SK-N-SH treated with all-trans-retinoic acid at 6 μM for 48 hours (cell line): ENCODE measurements around the gene MEIS3.

ENCODE experiments used
- ATAC-seq: fragments of 200-7000 bp; cut with Tn5 transposase; 3 replicates; pipeline ENCODE4 v1.9.1; 2020; ENCODE audit warnings: mild to moderate bottlenecking, moderate library complexity
- ARNTL ChIP-seq: fragments of 450-650 bp; formaldehyde crosslinking; IDR thresholded peaks from 2 replicates; pipeline ENCODE4 v1.5.0; 2020; ENCODE audit warnings: low read depth, mild to moderate bottlenecking, moderate library complexity, borderline replicate concordance
- BACH2 ChIP-seq: fragments of 250-450 bp; sonication (Bioruptor Pico); IDR thresholded peaks from 2 replicates; pipeline ENCODE4 v1.9.0; 2021; ENCODE audit warnings: mild to moderate bottlenecking, borderline replicate concordance
- CREB5 ChIP-seq: fragments of 250-450 bp; sonication (Bioruptor Pico); IDR thresholded peaks from 2 replicates; pipeline ENCODE4 v1.5.1; 2020; ENCODE audit warnings: low read depth, mild to moderate bottlenecking, moderate library complexity
- CSRNP3 ChIP-seq: fragments of 250-450 bp; sonication (Bioruptor Pico); IDR thresholded peaks from 2 replicates; pipeline ENCODE4 v1.5.1; 2021; ENCODE audit warnings: mild to moderate bottlenecking, moderate library complexity
- ESRRG ChIP-seq: fragments of 250-450 bp; sonication (Bioruptor Pico); IDR thresholded peaks from 2 replicates; pipeline ENCODE4 v1.6.1; 2021; ENCODE audit warnings: mild to moderate bottlenecking
- GLIS3 ChIP-seq: fragments of 250-450 bp; sonication (Bioruptor Pico); IDR thresholded peaks from 2 replicates; pipeline ENCODE4 v1.5.0; 2020; ENCODE audit warnings: mild to moderate bottlenecking, moderate library complexity
- ISL1 ChIP-seq: fragments of 250-450 bp; sonication (Bioruptor Pico); IDR thresholded peaks from 2 replicates; pipeline ENCODE4 v2.1.2; 2022; ENCODE audit warnings: mild to moderate bottlenecking, moderate library complexity
- OSR1 ChIP-seq: fragments of 250-450 bp; sonication (Bioruptor Pico); IDR thresholded peaks from 2 replicates; pipeline ENCODE4 v1.8.0; 2022; ENCODE audit warnings: moderate library complexity, mild to moderate bottlenecking, inconsistent platforms
- PATZ1 ChIP-seq: fragments of 250-450 bp; sonication (Bioruptor Pico); IDR thresholded peaks from 2 replicates; pipeline ENCODE4 v1.8.0; 2020; ENCODE audit warnings: mild to moderate bottlenecking, moderate library complexity, borderline replicate concordance
- POU6F1 ChIP-seq: fragments of 250-450 bp; sonication (Bioruptor Pico); IDR thresholded peaks from 2 replicates; pipeline ENCODE4 v1.8.0; 2021; ENCODE audit warnings: low read depth, mild to moderate bottlenecking, moderate library complexity, borderline replicate concordance
- PPARA ChIP-seq: fragments of 250-450 bp; sonication (Bioruptor Pico); IDR thresholded peaks from 2 replicates; pipeline ENCODE4 v1.5.0; 2020; ENCODE audit warnings: mild to moderate bottlenecking, borderline replicate concordance
- RARB ChIP-seq: fragments of 250-450 bp; sonication (Bioruptor Pico); IDR thresholded peaks from 2 replicates; pipeline ENCODE4 v1.8.0; 2021; ENCODE audit warnings: mild to moderate bottlenecking, moderate library complexity
- SNAI2 ChIP-seq: fragments of 250-450 bp; sonication (Bioruptor Pico); IDR thresholded peaks from 2 replicates; pipeline ENCODE4 v1.5.0; 2020; ENCODE audit warnings: mild to moderate bottlenecking, moderate library complexity
- TCF4 ChIP-seq: fragments of 250-450 bp; sonication (Bioruptor Pico); IDR thresholded peaks from 2 replicates; pipeline ENCODE4 v1.8.0; 2021; ENCODE audit warnings: mild to moderate bottlenecking, moderate library complexity, borderline replicate concordance
- TOX ChIP-seq: fragments of 250-450 bp; sonication (Bioruptor Pico); IDR thresholded peaks from 2 replicates; pipeline ENCODE4 v1.8.0; 2021; ENCODE audit warnings: mild to moderate bottlenecking, moderate library complexity, borderline replicate concordance
- TSHZ2 ChIP-seq: fragments of 250-450 bp; sonication (Bioruptor Pico); IDR thresholded peaks from 2 replicates; pipeline ENCODE4 v1.5.0; 2020; ENCODE audit warnings: mild to moderate bottlenecking, moderate library complexity
- ZC3H10 ChIP-seq: fragments of 250-450 bp; sonication (Bioruptor Pico); IDR thresholded peaks from 2 replicates; pipeline ENCODE4 v1.5.1; 2021; ENCODE audit warnings: mild to moderate bottlenecking, moderate library complexity
- ZNF565 ChIP-seq: fragments of 450-650 bp; formaldehyde crosslinking; conservative IDR thresholded peaks from 2 replicates; pipeline ENCODE4 v1.5.0; 2020; ENCODE audit warnings: low read depth, mild to moderate bottlenecking, moderate library complexity
- ZNF70 ChIP-seq: fragments of 450-650 bp; formaldehyde crosslinking; IDR thresholded peaks from 2 replicates; pipeline ENCODE4 v1.5.0; 2020; ENCODE audit warnings: mild to moderate bottlenecking, moderate library complexity

The MEIS3 gene

GRCh38 chr19:47419030-47419783, at the start of gene MEIS3:
Gene MEIS3 (minus strand): TSS chr19:47419527. CDS start chr19:47419081, 446 bp downstream.
- peak; percentile 15 for ATAC-seq
- TF ChIP-seq TSHZ2 (CRISPR knock-in tag) (no peak), POU6F1 (no peak), ZNF70 (CRISPR knock-in tag) (no peak), TCF4 (CRISPR knock-in tag) (no peak), CSRNP3 (CRISPR knock-in tag) (no peak), GLIS3 (CRISPR knock-in tag) (no peak), TOX (CRISPR knock-in tag) (no peak), RARB (CRISPR knock-in tag) (no peak), ZNF565 (CRISPR knock-in tag) (no peak), PPARA (CRISPR knock-in tag) (no peak), SNAI2 (CRISPR knock-in tag) (no peak), PATZ1 (CRISPR knock-in tag) (no peak), ESRRG (CRISPR knock-in tag) (no peak), BACH2 (CRISPR knock-in tag) (no peak)

- no peak for ATAC-seq
- TF ChIP-seq PATZ1 (CRISPR knock-in tag) (no peak), ISL1 (no peak), POU6F1 (no peak), TSHZ2 (CRISPR knock-in tag) (no peak), OSR1 (CRISPR knock-in tag) (no peak), CREB5 (CRISPR knock-in tag) (no peak), TOX (CRISPR knock-in tag) (no peak), ARNTL (CRISPR knock-in tag) (no peak), TCF4 (CRISPR knock-in tag) (no peak), ZC3H10 (CRISPR knock-in tag) (no peak), RARB (CRISPR knock-in tag) (no peak)
Measured at GRCh38 chr19:47467914-47468313, 48.6 kb upstream of the MEIS3 start.
